ENCODE data around the gene FAM170B.

FAM170B gene

GRCh38 chr10:49168831-49169500 lies 35.1 kb upstream of the FAM170B start:
- H3K27ac ChIP-seq (ENCODE audit: low read depth, low read length, poor library complexity, severe bottlenecking), result no peak overlapping the region
- H3K9me3 ChIP-seq (ENCODE audit: low read length), result no peaks in the 10 kb centered on the region
- no peaks in the 10 kb centered on the region for H3F3A ChIP-seq (ENCODE audit: insufficient read depth, low read length)
- no peaks in the 10 kb centered on the region for H3K9me2 ChIP-seq (ENCODE audit: low read depth, low read length)
- H3K36me3 ChIP-seq (ENCODE audit: insufficient read depth, low read length), result no peaks in the 10 kb centered on the region
- no peak overlapping the region for H2AFZ ChIP-seq (ENCODE audit: low read length)
- no peaks in the 10 kb centered on the region for H3K79me2 ChIP-seq (ENCODE audit: insufficient read depth, low read length)
- H3K4me2 ChIP-seq (ENCODE audit: low read length), result no peak overlapping the region
- peaks cover 5% of the 10 kb centered on the region for H3K4me1 ChIP-seq (ENCODE audit: insufficient read depth, low read length, severe bottlenecking)
- no peaks in the 10 kb centered on the region for H3K27me3 ChIP-seq (ENCODE audit: insufficient read depth, low read length)
- TF ChIP-seq EZH2 (IDR thresholded peaks at IDR 0.05; ENCODE audit: borderline replicate concordance, low read length), result no peak
- TF ChIP-seq CTCF (IDR thresholded peaks at IDR 0.05; ENCODE audit: low read length), result no peak
- H3K9ac ChIP-seq (ENCODE audit: low read length), result no peak overlapping the region
- H3K4me3 ChIP-seq (ENCODE audit: low read depth, low read length, poor library complexity, severe bottlenecking), result no peak overlapping the region
- H4K20me1 ChIP-seq (ENCODE audit: insufficient read depth, low read length), result no peaks in the 10 kb centered on the region

DNA sequence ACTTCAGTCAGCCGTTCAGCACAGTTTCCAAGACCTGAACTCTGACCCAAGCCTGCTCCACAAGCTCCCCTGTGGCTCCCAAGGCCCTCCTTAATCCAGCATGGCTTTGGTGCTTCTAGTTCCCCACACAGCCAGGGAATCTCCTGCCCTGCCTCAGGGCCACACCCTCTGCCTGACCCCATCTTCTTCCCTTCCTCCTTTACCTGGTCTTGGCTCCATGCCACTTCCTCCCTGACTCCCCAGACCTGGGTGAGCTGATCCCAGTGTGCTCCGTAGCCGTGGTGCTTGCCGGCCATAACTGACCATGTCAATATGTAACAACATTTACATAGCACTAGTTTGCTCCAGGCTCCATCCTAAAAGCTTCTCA lies 34.3 kb upstream of the FAM170B start:
- H3K9me2 ChIP-seq (ENCODE audit: low read depth, low read length), result no peaks in the 10 kb centered on the region
- TF ChIP-seq EZH2 (IDR thresholded peaks at IDR 0.05; ENCODE audit: borderline replicate concordance, low read length) (no peak), CTCF (IDR thresholded peaks at IDR 0.05; ENCODE audit: low read length) (no peak)
- H3K9ac ChIP-seq (ENCODE audit: low read length), result no peak overlapping the region
- no peaks in the 10 kb centered on the region for H3K27me3 ChIP-seq (ENCODE audit: insufficient read depth, low read length)
- H3F3A ChIP-seq (ENCODE audit: insufficient read depth, low read length), result no peaks in the 10 kb centered on the region
- no peak overlapping the region for H3K4me3 ChIP-seq (ENCODE audit: low read depth, low read length, poor library complexity, severe bottlenecking)
- no peak overlapping the region for H3K4me2 ChIP-seq (ENCODE audit: low read length)
- no peak overlapping the region for H3K27ac ChIP-seq (ENCODE audit: low read depth, low read length, poor library complexity, severe bottlenecking)
- H3K36me3 ChIP-seq (ENCODE audit: insufficient read depth, low read length), result no peaks in the 10 kb centered on the region
- H3K4me1 ChIP-seq (ENCODE audit: insufficient read depth, low read length, severe bottlenecking), result peaks cover 5% of the 10 kb centered on the region
- H3K9me3 ChIP-seq (ENCODE audit: low read length), result no peaks in the 10 kb centered on the region
- H3K79me2 ChIP-seq (ENCODE audit: insufficient read depth, low read length), result no peaks in the 10 kb centered on the region
- no peaks in the 10 kb centered on the region for H4K20me1 ChIP-seq (ENCODE audit: insufficient read depth, low read length)
- no peak overlapping the region for H2AFZ ChIP-seq (ENCODE audit: low read length)

GRCh38 chr10:49167425-49168170 lies 33.8 kb upstream of the FAM170B start:
- Histone ChIP-seq H3K9ac (ENCODE audit: low read length) (no peak overlapping the region), H3K36me3 (ENCODE audit: insufficient read depth, low read length) (no peaks in the 10 kb centered on the region), H3K9me2 (ENCODE audit: low read depth, low read length) (no peaks in the 10 kb centered on the region), H3K27ac (ENCODE audit: low read depth, low read length, poor library complexity, severe bottlenecking) (no peak overlapping the region), H3F3A (ENCODE audit: insufficient read depth, low read length) (no peaks in the 10 kb centered on the region), H3K9me3 (ENCODE audit: low read length) (no peaks in the 10 kb centered on the region), H2AFZ (ENCODE audit: low read length) (no peak overlapping the region), H3K27me3 (ENCODE audit: insufficient read depth, low read length) (no peaks in the 10 kb centered on the region), H3K4me2 (ENCODE audit: low read length) (no peak overlapping the region), H3K79me2 (ENCODE audit: insufficient read depth, low read length) (no peaks in the 10 kb centered on the region), H4K20me1 (ENCODE audit: insufficient read depth, low read length) (no peaks in the 10 kb centered on the region), H3K4me3 (ENCODE audit: low read depth, low read length, poor library complexity, severe bottlenecking) (no peak overlapping the region), H3K4me1 (ENCODE audit: insufficient read depth, low read length, severe bottlenecking) (peaks cover 5% of the 10 kb centered on the region)
- TF ChIP-seq EZH2 (IDR thresholded peaks at IDR 0.05; ENCODE audit: borderline replicate concordance, low read length) (no peak), CTCF (IDR thresholded peaks at IDR 0.05; ENCODE audit: low read length) (no peak)

Measured in OCI-LY1 (cell line).